HG03457 (cell line): ENCODE results near the gene DCUN1D3.

ENCODE experiments used
- ATAC-seq: cut with Tn5 transposase; IDR thresholded peaks from one replicate; pipeline ENCODE4 v1.9.1; 2021; ENCODE audit warnings: moderate number of reproducible peaks; ENCODE audit not compliant: unreplicated experiment

DCUN1D3 gene

DNA sequence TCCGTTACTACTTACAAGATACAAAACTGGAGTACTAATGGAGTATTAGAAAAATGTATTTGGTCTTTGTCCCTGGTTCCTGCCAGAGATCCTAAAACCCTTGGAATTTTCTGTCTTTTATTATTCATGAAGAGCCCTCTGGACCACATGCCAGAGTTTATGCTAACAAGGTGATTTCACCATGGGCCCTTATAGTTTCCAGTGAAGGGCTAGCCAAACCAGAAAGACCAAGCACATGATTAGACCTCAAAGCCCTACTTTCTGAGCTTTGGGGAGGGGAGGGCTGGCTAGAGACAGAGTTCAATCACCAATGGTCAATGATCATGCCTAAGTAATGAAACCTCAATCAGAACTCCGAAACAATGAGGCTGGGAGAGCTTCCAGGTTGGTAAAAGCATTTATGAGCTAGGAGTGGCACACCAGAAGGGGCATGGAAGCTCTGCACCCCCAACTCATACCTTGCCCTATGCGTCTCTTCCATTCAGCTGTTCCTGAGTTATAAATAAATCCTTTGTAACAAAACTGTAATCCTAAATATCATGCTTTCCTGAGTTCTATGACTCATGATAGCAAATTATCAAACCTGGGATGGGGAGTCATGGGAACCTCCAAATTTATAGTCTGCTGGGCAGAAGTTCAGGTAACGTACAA is 10.4 kb downstream of the DCUN1D3 start:
- no peak for ATAC-seq

- no peak for ATAC-seq
Observed at GRCh38 chr16:20887207-20887606, 13.0 kb downstream of the DCUN1D3 start.

- no peak for ATAC-seq
Observed at GRCh38 chr16:20886320-20886719, 13.8 kb downstream of the DCUN1D3 start.

GRCh38 chr16:20884240-20884556 is 16.0 kb downstream of the DCUN1D3 start:
- ATAC-seq, result no peak

DNA sequence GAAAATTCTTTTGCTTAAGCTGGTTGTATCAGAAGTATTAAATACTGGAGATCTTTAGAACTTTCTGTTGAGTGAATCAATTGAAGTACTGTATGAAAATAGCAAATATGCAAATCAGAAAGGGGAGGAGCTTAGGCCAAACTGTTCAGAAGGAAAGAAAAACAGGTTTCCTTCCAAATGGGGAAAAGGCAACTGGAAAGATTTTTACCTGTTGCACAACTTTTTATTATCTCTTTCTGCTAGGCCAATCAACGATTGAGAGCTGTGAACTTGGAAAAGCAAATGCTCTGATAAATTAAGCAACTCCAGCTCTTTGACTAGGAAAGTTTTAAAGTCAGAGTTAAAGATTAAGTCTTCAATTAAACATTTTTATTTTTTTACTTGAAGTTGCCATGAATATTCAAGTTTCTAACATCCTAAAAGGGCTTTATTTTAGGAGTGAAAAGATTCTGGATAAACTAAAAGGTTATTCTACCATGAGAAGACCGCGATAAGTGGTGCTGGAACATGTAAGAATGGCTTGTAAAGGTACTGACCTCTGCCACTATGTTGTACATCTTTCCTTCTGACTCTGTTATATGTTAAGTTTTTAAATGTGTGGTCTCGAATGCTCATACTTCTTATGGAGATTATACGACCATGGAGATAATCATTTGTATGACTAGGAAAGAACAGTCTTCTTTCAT is 16.5 kb downstream of the DCUN1D3 start:
- ATAC-seq, result no peak

DNA sequence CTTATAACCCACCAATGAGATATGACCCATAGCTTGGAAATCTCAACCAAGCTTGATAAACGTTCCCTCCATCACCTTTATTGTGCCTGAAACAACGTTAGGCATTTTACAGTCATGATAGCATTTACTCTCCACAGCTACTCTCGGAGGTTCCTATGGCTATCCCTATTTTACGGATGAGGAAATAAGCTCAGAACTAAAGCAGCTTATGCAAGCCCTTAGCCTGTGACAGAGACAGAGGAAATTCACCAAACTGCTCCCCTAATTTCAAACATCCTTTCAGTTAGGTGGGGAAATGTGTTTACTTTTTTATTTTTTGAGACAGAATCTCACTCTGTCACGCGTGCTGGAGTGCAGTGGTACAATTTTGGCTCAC is 18.7 kb downstream of the DCUN1D3 start:
- no peak for ATAC-seq

DNA sequence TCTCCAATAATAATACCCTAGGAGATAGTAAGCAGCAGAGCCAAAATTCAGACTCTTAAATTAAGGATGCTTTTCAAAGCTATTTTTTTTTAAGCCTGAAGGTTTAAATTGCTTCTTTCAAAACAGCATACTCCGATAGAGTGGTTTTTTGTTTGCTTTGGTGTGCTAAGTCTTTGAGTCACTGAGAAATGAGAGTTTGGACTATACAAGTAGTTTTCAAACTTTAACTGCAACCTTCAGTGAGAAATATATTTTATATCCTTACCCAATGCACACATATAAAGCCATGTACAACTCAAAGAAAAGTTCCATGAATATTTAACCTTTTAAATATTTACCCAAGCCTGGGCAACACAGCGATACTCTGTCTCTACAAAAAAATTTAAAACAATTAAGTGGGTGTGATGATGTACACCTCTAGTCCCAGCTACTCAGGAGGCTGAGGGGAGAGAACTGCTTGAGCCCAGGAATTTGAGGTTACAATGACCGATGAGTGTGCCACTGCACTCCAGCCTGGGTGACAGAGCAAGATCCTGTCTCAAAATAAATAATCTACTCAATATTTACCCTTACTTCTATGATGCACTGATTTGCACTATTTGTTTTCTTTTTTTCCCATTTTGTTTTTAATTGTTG is 19.2 kb downstream of the DCUN1D3 start:
- no peak for ATAC-seq

GRCh38 chr16:20879175-20880040 is 20.8 kb downstream of the DCUN1D3 start:
- no peak for ATAC-seq

GRCh38 chr16:20878682-20879147 is 21.4 kb downstream of the DCUN1D3 start:
- no peak for ATAC-seq

- ATAC-seq, result no peak
Observed at GRCh38 chr16:20875355-20875650, 24.9 kb downstream of the DCUN1D3 start.

DNA sequence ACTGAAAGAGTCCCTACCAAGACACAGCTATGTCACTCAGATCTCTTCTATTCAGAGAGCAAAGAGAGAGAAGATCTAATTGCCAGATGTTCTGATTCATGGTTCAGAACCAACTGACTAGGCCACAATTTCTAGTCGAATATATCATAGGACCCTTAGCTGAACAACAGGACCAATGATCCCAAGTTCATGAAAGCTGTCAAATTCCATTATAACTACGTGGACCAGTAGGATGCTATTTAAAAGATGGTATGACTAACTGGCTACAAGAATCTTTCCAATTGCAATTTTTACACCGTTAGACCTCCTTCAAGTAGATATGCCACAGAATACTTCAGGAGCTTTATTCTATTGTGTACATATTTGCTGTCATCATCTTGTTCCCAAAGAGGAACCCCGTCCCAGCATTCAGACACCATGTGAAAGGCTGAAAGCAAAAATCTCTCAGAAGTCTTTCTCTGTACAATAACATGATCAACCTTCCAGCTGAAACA is 26.0 kb downstream of the DCUN1D3 start:
- no peak for ATAC-seq

GRCh38 chr16:20873331-20873730 is 26.8 kb downstream of the DCUN1D3 start:
- ATAC-seq, result no peak

DNA sequence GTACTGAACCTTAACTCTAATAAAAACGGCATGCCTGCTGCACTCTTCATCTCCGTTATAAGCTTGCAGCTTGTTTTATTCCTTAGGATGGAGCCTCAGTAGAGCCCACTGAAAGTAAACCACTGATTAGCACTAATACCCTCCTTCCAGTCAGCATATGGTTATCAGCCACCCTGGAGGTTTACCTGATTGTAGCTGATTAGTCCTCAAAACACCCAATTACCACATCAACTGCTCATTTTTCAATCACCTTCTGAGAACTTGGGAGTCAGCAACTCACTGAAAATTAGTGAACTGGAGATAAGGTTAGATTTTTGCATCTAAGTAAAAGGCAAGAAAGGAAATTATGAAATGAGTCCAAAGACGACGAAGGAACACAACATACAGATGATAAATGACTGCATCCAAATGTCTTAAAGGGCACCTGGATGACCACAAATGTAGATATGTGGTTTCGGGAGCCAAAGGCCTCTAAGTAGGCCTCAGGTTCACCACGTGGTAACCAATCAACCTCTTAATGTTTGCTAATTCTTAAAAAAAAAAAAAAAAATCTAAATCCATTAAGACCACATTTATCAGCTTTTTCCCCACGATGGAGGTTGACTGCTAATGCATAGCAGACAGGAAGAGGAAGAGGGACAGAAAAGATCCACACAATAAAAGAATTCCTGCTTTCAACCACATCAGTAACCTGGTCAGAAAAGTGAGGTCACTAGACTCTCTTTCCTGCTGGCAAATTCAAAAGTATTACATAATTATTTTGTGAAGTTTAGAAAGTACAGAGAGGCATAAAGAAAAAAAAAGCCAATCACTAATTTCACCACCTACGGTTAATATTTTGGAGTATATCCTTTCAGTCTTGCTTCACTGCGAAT is 28.0 kb downstream of the DCUN1D3 start:
- no peak for ATAC-seq

DNA sequence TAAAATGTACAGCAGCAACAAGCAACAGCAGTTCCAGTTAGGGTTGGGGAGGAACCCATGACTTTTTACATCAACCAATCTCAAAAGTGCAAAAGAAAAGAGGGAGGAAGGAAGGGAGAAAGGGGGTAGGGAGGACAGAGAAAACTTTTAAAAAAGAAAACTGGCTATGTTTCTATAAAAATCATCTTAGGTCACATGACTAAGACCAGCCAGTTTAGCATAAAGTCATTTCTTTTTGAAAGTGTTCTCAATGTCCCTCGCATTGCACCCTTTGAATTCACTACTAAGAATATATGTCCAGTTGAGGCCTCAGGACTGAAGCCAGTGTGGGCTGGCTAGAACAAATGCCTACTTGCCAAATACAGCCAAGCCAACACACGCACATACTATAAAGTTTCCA is 28.9 kb downstream of the DCUN1D3 start:
- no peak for ATAC-seq

GRCh38 chr16:20870122-20870820 is 29.9 kb downstream of the DCUN1D3 start:
- no peak for ATAC-seq

DNA sequence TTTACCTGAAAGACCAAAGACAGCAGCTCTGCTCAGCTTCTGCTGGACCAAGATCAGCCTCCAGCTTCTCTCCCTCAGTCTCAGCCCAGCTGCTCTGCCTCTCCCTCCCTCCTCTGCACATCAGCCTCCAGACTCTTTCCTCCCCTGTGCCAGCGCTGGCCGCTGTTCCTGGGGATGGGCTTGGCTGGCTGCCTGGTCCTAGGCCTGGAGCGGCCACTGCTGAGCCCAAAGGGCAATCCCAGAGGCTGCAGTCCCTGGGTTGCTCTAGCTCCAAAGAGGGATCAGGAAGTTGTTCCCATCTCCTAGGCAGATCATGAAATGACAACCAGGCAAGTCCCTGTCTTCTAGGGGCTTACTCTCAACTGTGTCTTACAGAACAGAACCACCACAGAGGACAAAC is 31.3 kb downstream of the DCUN1D3 start:
- ATAC-seq, result no peak

- ATAC-seq, result no peak
Observed at GRCh38 chr16:20867585-20867984, 32.6 kb downstream of the DCUN1D3 start.

- ATAC-seq, result no peak
Observed at GRCh38 chr16:20866801-20867200, 33.4 kb downstream of the DCUN1D3 start.

GRCh38 chr16:20866145-20866772 is 33.9 kb downstream of the DCUN1D3 start:
- ATAC-seq, result no peak
